Measurements from ENCODE around the gene KLF8.

The KLF8 gene

DNA sequence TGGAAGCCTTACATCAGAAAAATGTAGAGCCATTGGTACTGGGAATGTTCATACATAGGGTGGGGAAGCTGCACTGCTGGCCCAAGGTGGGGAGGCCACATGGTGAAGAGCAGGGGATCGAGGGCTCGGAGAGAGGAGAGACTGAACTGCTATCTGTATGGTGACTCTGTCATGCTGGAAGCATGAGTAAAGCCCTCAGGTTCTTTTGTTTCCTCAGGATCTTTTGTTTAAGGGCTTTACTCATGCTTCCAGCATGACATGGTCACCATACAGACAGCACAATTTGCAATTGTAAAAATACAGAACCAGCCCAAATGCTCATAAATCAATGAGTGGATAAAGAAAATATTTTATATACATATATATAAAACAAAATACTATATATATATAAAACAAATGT is 78.4 kb downstream of the KLF8 start:
- FAIRE-seq: no peak

DNA sequence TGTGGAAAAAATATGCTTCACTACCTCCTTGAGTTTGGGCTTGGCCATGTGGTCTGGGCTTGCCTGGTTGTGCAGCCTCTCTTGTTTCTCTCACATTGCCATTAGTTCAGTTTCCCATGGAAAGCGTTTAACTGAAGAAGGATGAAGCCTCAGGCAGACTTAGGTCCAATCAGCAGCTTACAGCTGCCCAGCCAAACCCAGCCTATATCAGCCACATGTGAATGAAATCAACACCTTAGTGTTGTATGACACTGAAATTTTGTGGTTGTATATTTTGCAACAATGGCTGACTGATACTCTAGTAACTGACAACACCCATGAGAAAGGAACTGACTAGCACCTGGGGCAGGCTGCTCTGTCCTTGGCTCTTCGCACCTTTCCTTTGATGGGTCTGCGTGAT is 81.2 kb downstream of the KLF8 start:
- FAIRE-seq: no peak

DNA sequence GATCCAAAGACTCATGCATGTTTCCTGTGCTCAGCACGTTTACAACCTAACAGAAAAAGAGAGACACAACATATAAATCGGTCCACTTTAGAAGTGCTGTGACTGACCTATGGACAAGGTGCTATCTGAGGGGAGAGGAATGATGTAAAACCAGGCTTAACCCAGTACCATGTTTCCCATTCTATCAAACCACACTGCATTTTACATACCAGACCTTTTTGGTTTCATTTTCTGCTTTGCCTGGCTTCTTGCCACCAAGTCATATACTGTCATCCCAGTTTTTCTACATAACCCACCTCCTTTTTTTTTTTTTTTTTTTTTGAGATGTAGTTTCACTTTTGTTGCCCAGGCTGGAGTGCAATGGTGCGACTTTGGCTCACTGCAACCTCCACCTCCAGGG is 82.2 kb downstream of the KLF8 start:
- no peak for FAIRE-seq

DNA sequence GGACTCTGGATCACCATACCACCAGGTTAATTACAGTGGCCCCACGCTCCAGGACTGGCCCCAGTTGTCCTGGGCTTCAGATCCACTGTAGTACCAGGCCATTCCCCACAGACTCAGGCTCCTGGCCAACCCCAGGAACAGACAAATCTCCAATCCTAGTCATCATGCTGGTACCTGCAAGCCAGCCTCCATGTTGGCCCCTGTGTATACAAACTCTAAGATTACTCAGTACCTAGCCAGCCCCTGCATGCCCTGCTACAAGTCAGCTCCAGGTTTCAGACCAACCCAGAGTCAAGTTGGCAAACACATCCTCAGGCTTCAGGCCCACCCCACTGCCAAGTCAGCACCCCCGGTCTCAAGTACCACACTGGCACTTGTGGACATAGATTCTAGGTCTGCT is 85.9 kb downstream of the KLF8 start:
- FAIRE-seq: no peak

DNA sequence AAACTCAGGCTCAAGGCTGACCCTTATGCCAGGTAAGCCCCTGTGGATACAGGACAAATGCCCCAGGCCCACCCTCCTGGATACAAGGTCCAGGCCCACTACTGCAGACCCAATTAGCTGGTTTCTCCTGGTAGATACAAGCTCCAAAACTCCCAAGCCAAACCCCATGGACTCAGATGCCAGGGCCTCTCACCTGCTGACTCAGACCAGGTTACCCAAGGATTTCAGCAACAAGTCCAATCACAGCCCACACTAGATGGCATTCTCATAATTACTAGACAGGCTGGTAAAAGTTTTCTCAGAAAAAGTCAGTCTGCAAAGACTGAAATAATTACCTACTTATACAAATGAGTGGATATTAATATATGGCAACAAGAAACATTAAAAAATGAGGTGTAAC is 87.0 kb downstream of the KLF8 start:
- no peak for FAIRE-seq
